ENCODE results near the gene TJP1. TPM values are rescaled to one million over a fixed set of nuclear protein-coding genes. Genes with fewer than 3 reads are reported as not detected.

Gene TJP1
- 147 to 159 TPM (median 154 TPM) in 3 replicates for total RNA-seq

- Mint-ChIP-seq H3K27ac (peak within 1 kb of the TSS; percentile 99), H3K4me3 (peak within 1 kb of the TSS; percentile 86), H3K9me3 (peaks cover under 1% of the 10 kb centered on the region), H3K4me1 (peaks cover 32% of the 10 kb centered on the region), H3K36me3 (peaks cover 8% of the 10 kb centered on the region), H3K27me3 (ENCODE audit: low read depth) (no peaks in the 10 kb centered on the region)
- no peak for TF ChIP-seq CTCF (IDR thresholded peaks at IDR 0.05; ENCODE audit: unreplicated experiment)
- DNase-seq (ENCODE audit: low spot score in 2 of 2, unreplicated experiment in 2 of 2), result peak; percentile 80 to 86
Measured at GRCh38 chr15:29822100-29822683, at the start of gene TJP1. Gene TJP1 (minus strand): TSS chr15:29822468. CDS start chr15:29822028, 440 bp downstream.

- Mint-ChIP-seq H3K27ac (peak overlapping the region; percentile 83), H3K27me3 (ENCODE audit: low read depth) (no peaks in the 10 kb centered on the region), H3K9me3 (no peaks in the 10 kb centered on the region), H3K36me3 (no peaks in the 10 kb centered on the region), H3K4me3 (no peak overlapping the region), H3K4me1 (peaks cover 67% of the 10 kb centered on the region)
- no peak for TF ChIP-seq CTCF (IDR thresholded peaks at IDR 0.05; ENCODE audit: unreplicated experiment)
- DNase-seq (ENCODE audit: low spot score in 2 of 2, unreplicated experiment in 2 of 2), result no peak
Measured at GRCh38 chr15:29871401-29871800, 49.1 kb upstream of the TJP1 start.

- no peak for DNase-seq (ENCODE audit: low spot score in 2 of 2, unreplicated experiment in 2 of 2)
- no peaks in the 10 kb centered on the region for H3K36me3 Mint-ChIP-seq
- H3K4me1 Mint-ChIP-seq, result peaks cover 75% of the 10 kb centered on the region
- no peaks in the 10 kb centered on the region for H3K9me3 Mint-ChIP-seq
- H3K4me3 Mint-ChIP-seq, result no peak overlapping the region
- no peak for TF ChIP-seq CTCF (IDR thresholded peaks at IDR 0.05; ENCODE audit: unreplicated experiment)
- H3K27ac Mint-ChIP-seq, result peak overlapping the region; percentile 93
- H3K27me3 Mint-ChIP-seq (ENCODE audit: low read depth), result no peaks in the 10 kb centered on the region
Measured at GRCh38 chr15:29870495-29871151, 48.4 kb upstream of the TJP1 start.

GRCh38 chr15:29867241-29868000 lies 45.2 kb upstream of the TJP1 start:
- Mint-ChIP-seq H3K4me3 (no peak overlapping the region), H3K9me3 (no peaks in the 10 kb centered on the region), H3K27me3 (ENCODE audit: low read depth) (no peaks in the 10 kb centered on the region), H3K4me1 (peaks cover 71% of the 10 kb centered on the region), H3K27ac (peak overlapping the region; percentile 64), H3K36me3 (no peaks in the 10 kb centered on the region)
- DNase-seq (ENCODE audit: low spot score in 2 of 2, unreplicated experiment in 2 of 2), result no peak
- TF ChIP-seq CTCF (IDR thresholded peaks at IDR 0.05; ENCODE audit: unreplicated experiment), result no peak

GRCh38 chr15:29866337-29866736 lies 44.1 kb upstream of the TJP1 start:
- DNase-seq (ENCODE audit: low spot score in 2 of 2, unreplicated experiment in 2 of 2), result no peak
- H3K36me3 Mint-ChIP-seq, result no peaks in the 10 kb centered on the region
- peak overlapping the region; percentile 64 for H3K27ac Mint-ChIP-seq
- no peak overlapping the region for H3K4me3 Mint-ChIP-seq
- no peaks in the 10 kb centered on the region for H3K27me3 Mint-ChIP-seq (ENCODE audit: low read depth)
- peaks cover 60% of the 10 kb centered on the region for H3K4me1 Mint-ChIP-seq
- H3K9me3 Mint-ChIP-seq, result no peaks in the 10 kb centered on the region
- no peak for TF ChIP-seq CTCF (IDR thresholded peaks at IDR 0.05; ENCODE audit: unreplicated experiment)
